H54 (cell line): ENCODE measurements around the gene C8B.

Experiments
- DNase-seq: peaks from one replicate; pipeline ENCODE4 v3.0.0; 2011; ENCODE audit warnings: low spot score, mixed read lengths; ENCODE audit not compliant: insufficient read length
- FAIRE-seq: peaks from 3 replicates; lab custom pipeline; 2011; peaks lifted over from hg19 to GRCh38; lab: Jason Lieb, UNC
- POLR2A ChIP-seq: IDR thresholded peaks from 2 replicates; pipeline ENCODE4 v1.6.1; 2011; ENCODE audit warnings: low read depth, mild to moderate bottlenecking, low read length

The C8B gene

DNA sequence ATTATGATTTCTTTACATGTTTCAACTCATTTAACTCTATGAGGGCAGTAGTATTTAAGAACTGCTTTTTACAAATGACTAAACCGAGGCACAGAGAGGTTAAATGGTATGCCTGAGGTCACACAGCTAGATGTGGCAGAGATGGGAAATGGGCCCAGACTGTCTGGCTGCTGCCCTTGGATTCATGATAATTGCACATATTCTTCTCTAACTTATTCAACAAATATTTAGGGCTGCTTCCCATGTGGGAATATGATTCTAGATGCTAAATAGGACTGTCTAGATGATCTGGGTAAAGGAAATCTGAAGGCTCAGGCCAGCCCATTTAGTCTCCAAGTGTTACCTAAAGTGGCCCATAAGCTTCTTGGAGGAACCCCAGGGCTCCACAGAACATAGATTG is 85.0 kb downstream of the C8B start:
- FAIRE-seq (no peak), DNase-seq (no peak)
- TF ChIP-seq POLR2A = no peak
